ENCODE results near the gene CLEC7A.

CLEC7A gene

DNA sequence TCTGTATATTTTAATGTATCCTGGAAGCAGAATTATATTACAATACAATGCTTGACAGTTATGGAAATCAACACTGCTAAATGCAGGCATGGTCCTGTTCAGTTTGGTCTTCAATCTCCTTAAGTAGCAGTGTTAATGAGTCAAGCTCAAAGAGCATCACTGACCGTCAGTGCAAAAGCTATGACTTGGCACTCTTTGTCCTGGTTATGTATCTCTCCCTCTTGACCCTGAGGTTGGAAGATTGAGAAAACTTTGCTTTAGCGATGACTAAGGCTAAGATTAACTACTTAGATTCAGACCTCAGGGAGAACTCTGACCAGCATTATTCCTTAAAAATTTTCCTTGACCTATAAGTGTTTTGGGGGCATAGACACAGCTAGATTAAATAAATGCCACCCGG, 10.9 kb downstream of the CLEC7A start:
- H3K4me3 ChIP-seq (ENCODE audit: low read depth, low read length) = no peak overlapping the region
- no peak for DNase-seq (ENCODE audit: low read depth, low spot score)
- TF ChIP-seq, protein P1, sequence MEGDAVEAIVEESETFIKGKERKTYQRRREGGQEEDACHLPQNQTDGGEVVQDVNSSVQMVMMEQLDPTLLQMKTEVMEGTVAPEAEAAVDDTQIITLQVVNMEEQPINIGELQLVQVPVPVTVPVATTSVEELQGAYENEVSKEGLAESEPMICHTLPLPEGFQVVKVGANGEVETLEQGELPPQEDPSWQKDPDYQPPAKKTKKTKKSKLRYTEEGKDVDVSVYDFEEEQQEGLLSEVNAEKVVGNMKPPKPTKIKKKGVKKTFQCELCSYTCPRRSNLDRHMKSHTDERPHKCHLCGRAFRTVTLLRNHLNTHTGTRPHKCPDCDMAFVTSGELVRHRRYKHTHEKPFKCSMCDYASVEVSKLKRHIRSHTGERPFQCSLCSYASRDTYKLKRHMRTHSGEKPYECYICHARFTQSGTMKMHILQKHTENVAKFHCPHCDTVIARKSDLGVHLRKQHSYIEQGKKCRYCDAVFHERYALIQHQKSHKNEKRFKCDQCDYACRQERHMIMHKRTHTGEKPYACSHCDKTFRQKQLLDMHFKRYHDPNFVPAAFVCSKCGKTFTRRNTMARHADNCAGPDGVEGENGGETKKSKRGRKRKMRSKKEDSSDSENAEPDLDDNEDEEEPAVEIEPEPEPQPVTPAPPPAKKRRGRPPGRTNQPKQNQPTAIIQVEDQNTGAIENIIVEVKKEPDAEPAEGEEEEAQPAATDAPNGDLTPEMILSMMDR (IDR thresholded peaks at IDR 0.05; ENCODE audit: insufficient read depth, low read length, missing control alignments) = no peak
- ChIA-PET CTCF (no interaction called here), POLR2A (no interaction called here)

- POLR2A ChIA-PET = no interaction called here
- no peak for DNase-seq (ENCODE audit: low read depth, low spot score)
- H3K4me3 ChIP-seq (ENCODE audit: low read depth, low read length) = no peak overlapping the region
- CTCF ChIA-PET = no interaction called here
- TF ChIP-seq, protein P1 (IDR thresholded peaks at IDR 0.05; ENCODE audit: insufficient read depth, low read length, missing control alignments) = no peak
These were observed 14.1 kb downstream of the CLEC7A start for GRCh38 chr12:10115890-10116289.

DNA sequence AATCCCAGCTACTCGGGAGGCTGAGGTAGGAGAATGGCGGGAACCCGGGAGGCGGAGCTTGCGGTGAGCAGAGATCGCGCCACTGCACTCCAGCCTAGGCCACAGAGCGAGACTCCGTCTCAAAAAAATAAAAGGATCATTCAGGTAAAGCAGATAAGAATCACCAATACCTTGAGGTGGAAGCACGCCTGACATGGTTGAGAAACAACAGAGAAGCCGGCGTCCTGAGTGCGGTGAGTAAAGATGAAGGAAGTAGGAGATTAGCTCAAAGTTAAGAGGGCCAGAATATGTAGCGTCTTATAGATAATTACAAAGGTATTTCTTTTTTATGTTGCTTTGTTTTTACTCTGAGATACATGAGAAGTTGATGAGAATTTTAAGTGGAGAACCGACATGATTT, 14.7 kb downstream of the CLEC7A start:
- TF ChIP-seq, protein P1 (IDR thresholded peaks at IDR 0.05; ENCODE audit: insufficient read depth, low read length, missing control alignments) = no peak
- ChIA-PET CTCF (no interaction called here), POLR2A (no interaction called here)

DNA sequence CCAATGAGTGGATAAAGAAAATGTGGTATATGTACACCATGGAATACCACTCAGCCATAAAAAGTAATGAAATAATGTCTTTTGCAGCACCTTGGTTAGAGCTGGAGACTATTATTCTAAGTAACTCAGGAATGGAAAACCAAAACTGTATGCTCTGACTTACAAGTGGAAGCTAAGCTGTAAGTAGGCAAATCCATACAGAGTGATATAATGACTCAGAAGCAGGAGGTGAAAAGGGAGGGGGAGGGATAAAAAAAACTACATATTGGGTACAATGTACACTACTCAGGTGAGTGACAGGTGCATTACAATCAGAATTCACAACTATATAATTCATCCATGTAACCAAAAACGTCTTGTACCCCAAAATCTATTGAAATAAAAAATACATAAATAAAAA, 16.1 kb downstream of the CLEC7A start:
- TF ChIP-seq, protein P1 (IDR thresholded peaks at IDR 0.05; ENCODE audit: insufficient read depth, low read length, missing control alignments) = no peak
- POLR2A ChIA-PET = no interaction called here
- DNase-seq (ENCODE audit: low read depth, low spot score) = no peak
- CTCF ChIA-PET = interaction anchor here (1.4 kb wide), 1 partner anchor 11 kb away, joined by 3 read pairs; no protein-coding TSS in a partner anchor
- H3K4me3 ChIP-seq (ENCODE audit: low read depth, low read length) = no peak overlapping the region

More for the DNA sequence above, 14.7 kb downstream of the CLEC7A start:
- no peak for DNase-seq (ENCODE audit: low read depth, low spot score)
- H3K4me3 ChIP-seq (ENCODE audit: low read depth, low read length) = no peak overlapping the region

- H3K4me3 ChIP-seq (ENCODE audit: low read depth, low read length) = no peak overlapping the region
- ChIA-PET CTCF (no interaction called here), POLR2A (no interaction called here)
- DNase-seq (ENCODE audit: low read depth, low spot score) = no peak
- TF ChIP-seq, protein P1 (IDR thresholded peaks at IDR 0.05; ENCODE audit: insufficient read depth, low read length, missing control alignments) = no peak
These were observed 16.9 kb downstream of the CLEC7A start for GRCh38 chr12:10113075-10113474.

DNA sequence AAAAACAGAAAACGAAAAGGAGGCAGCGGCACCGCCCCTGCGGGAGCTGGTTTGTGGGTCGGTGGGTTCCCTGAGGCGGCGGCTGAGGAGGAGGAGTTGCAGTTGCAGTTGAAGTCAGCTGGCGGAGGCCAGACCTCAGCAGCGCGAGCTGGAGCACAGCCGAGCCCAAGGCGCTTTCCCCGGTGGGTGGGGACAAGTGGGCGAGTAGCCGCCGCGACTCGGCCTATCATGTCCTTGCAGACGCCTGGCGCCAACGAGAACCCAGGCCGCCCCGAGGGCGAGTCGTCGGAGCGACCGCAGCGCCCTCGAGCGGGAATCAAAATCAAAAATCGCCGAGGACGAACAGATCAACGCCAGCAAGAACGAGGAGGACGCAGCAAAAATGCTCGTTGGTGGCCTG, 18.5 kb downstream of the CLEC7A start:
- TF ChIP-seq, protein P1 (IDR thresholded peaks at IDR 0.05; ENCODE audit: insufficient read depth, low read length, missing control alignments) = no peak
- DNase-seq (ENCODE audit: low read depth, low spot score) = no peak
- H3K4me3 ChIP-seq (ENCODE audit: low read depth, low read length) = no peak overlapping the region
- ChIA-PET CTCF (no interaction called here), POLR2A (no interaction called here)
